A549 (cell line): ENCODE results near the gene TUBGCP3. TPM values are rescaled to one million over a fixed set of nuclear protein-coding genes. Genes with fewer than 3 reads are reported as not detected.

Source experiments
- ATAC-seq, 2 experiments: fragments of 200-7000 bp in 1 of 2; fragments of >200 bp in 1 of 2; cut with Nextera tagmentation in 1 of 2; cut with Tn5 transposase in 1 of 2; 3 replicates each; pipeline versions ENCODE4 v1.8.0 to v1.9.1; 2018 to 2020; ENCODE audit warnings: mild to moderate bottlenecking in 1 of 2, moderate library complexity in 1 of 2
- CTCF ChIA-PET: fragments of 300-600 bp; sonication (Branson Sonifier 250); formaldehyde crosslinking; extraction: SDS; loops from one replicate; lab custom pipeline; 2021; ENCODE audit warnings: antibody characterized with exemption, inconsistent platforms; lab: Yijun Ruan, JAX
- POLR2A ChIA-PET: fragments of 350-600 bp; formaldehyde crosslinking; extraction: SDS; loops from one replicate; lab custom pipeline; 2021; ENCODE audit warnings: antibody characterized with exemption, inconsistent platforms; lab: Yijun Ruan, JAX
- DNase-seq, 2 experiments: peaks; one replicate each; pipeline versions ENCODE4 v3.0.0 to v3.0.0-alpha.2; 2011 to 2016; ENCODE audit warnings: low read depth in 1 of 2, low spot score in 1 of 2
- FAIRE-seq: peaks from 2 replicates; lab custom pipeline; 2011; peaks lifted over from hg19 to GRCh38; lab: Jason Lieb, UNC
- H3K27ac ChIP-seq, 2 experiments: fragments of >200 bp; sonication (Bioruptor Twin); formaldehyde crosslinking; 3 replicates each; pipeline ENCODE4 v1.5.1; 2016 to 2017
- H3K4me1 ChIP-seq: fragments of >200 bp; sonication (Bioruptor Twin); formaldehyde crosslinking; 3 replicates; pipeline ENCODE4 v1.6.1; 2016
- H3K4me2 ChIP-seq: fragments of >200 bp; sonication (Bioruptor Twin); formaldehyde crosslinking; 3 replicates; pipeline ENCODE4 v1.6.1; 2016
- H3K4me3 ChIP-seq: fragments of >200 bp; sonication (Bioruptor Twin); formaldehyde crosslinking; 3 replicates; pipeline ENCODE4 v1.5.1; 2016
- H3K9me3 ChIP-seq: fragments of >200 bp; sonication (Bioruptor Twin); formaldehyde crosslinking; 3 replicates; pipeline ENCODE4 v1.6.1; 2016
- BHLHE40 ChIP-seq: IDR thresholded peaks from 2 replicates; pipeline ENCODE4 v1.6.1; 2012; ENCODE audit warnings: low read depth, low read length, inconsistent platforms
- CBX2 ChIP-seq: fragments of 200-600 bp; sonication (generic); IDR thresholded peaks from 2 replicates; pipeline ENCODE4 v1.6.1; 2016; ENCODE audit warnings: low read depth, mild to moderate bottlenecking, borderline replicate concordance
- CBX8 ChIP-seq: fragments of 200-600 bp; sonication (generic); IDR thresholded peaks from 2 replicates; pipeline ENCODE4 v1.6.1; 2016
- EHF ChIP-seq: fragments of 250-450 bp; sonication (Bioruptor Pico); IDR thresholded peaks from 2 replicates; pipeline ENCODE4 v1.5.0; 2020; ENCODE audit warnings: mild to moderate bottlenecking
- EHMT2 ChIP-seq: fragments of 200-600 bp; sonication (generic); IDR thresholded peaks from 2 replicates; pipeline ENCODE4 v1.6.1; 2016; ENCODE audit warnings: antibody characterized with exemption, low read depth, mild to moderate bottlenecking, moderate library complexity
- ELK1 ChIP-seq: fragments of 150-350 bp; IDR thresholded peaks from 2 replicates; pipeline ENCODE4 v1.6.1; 2014; ENCODE audit warnings: low read depth, mild to moderate bottlenecking, low read length
- EP300 ChIP-seq, 2 experiments: fragments of >200 bp; sonication (Bioruptor Twin); formaldehyde crosslinking; IDR thresholded peaks; 2 replicates in 1 of 2; 3 replicates in 1 of 2; pipeline ENCODE4 v1.6.1; 2016 to 2017
- FOSB ChIP-seq: fragments of 250-450 bp; sonication (Bioruptor Pico); IDR thresholded peaks from 2 replicates; pipeline ENCODE4 v1.5.0; 2020; ENCODE audit warnings: mild to moderate bottlenecking, moderate library complexity
- FOXS1 ChIP-seq: fragments of 250-450 bp; sonication (Bioruptor Pico); IDR thresholded peaks from 2 replicates; pipeline ENCODE4 v1.5.0; 2020; ENCODE audit warnings: mild to moderate bottlenecking, moderate library complexity
- HDAC2 ChIP-seq: fragments of 200-600 bp; sonication (generic); IDR thresholded peaks from 2 replicates; pipeline ENCODE4 v1.6.1; 2016
- HEYL ChIP-seq: fragments of 250-450 bp; sonication (Bioruptor Pico); IDR thresholded peaks from 2 replicates; pipeline ENCODE4 v1.8.0; 2021; ENCODE audit warnings: mild to moderate bottlenecking, moderate library complexity
- HOXA7 ChIP-seq: fragments of 250-450 bp; sonication (Bioruptor Pico); IDR thresholded peaks from 2 replicates; pipeline ENCODE4 v1.5.0; 2020; ENCODE audit warnings: mild to moderate bottlenecking, moderate library complexity
- HOXB5 ChIP-seq: fragments of 250-450 bp; sonication (Bioruptor Pico); IDR thresholded peaks from 2 replicates; pipeline ENCODE4 v1.5.0; 2020; ENCODE audit warnings: mild to moderate bottlenecking, moderate library complexity
- JUNB ChIP-seq: fragments of >200 bp; sonication (Bioruptor Twin); formaldehyde crosslinking; IDR thresholded peaks from 2 replicates; pipeline ENCODE4 v1.6.1; 2016
- KDM1A ChIP-seq: fragments of 200-600 bp; sonication (generic); IDR thresholded peaks from 2 replicates; pipeline ENCODE4 v1.6.1; 2016; ENCODE audit warnings: low read depth, mild to moderate bottlenecking
- KDM5A ChIP-seq: fragments of 200-600 bp; sonication (generic); IDR thresholded peaks from 2 replicates; pipeline ENCODE4 v1.6.1; 2016; ENCODE audit warnings: antibody characterized with exemption, mild to moderate bottlenecking
- MAFK ChIP-seq: fragments of 450-650 bp; IDR thresholded peaks from 2 replicates; pipeline ENCODE4 v1.6.1; 2014; ENCODE audit not compliant: partially characterized antibody
- MAX ChIP-seq: IDR thresholded peaks from 2 replicates; pipeline ENCODE4 v1.6.1; 2012
- NFE2L2 ChIP-seq: fragments of 150-350 bp; conservative IDR thresholded peaks from 2 replicates; pipeline ENCODE4 v1.6.1; 2014; ENCODE audit warnings: low read length
- POLR2A ChIP-seq: IDR thresholded peaks from 2 replicates; pipeline ENCODE4 v1.6.1; 2012; ENCODE audit warnings: mild to moderate bottlenecking, low read length
- POLR2AphosphoS2 ChIP-seq: conservative IDR thresholded peaks from 2 replicates; pipeline ENCODE4 v1.6.1; 2012; ENCODE audit warnings: low read length, improper control_type of control experiment, inconsistent platforms
- RAD21 ChIP-seq, 2 experiments: fragments of >200 bp in 1 of 2; sonication (Bioruptor Twin) in 1 of 2; formaldehyde crosslinking in 1 of 2; IDR thresholded peaks in 1 of 2; conservative IDR thresholded peaks in 1 of 2; 2 replicates in 1 of 2; 3 replicates in 1 of 2; pipeline ENCODE4 v1.6.1; 2012 to 2018; ENCODE audit warnings: inconsistent platforms in 1 of 2
- RARB ChIP-seq: fragments of 250-450 bp; sonication (Bioruptor Pico); IDR thresholded peaks from 2 replicates; pipeline ENCODE4 v1.8.0; 2021; ENCODE audit warnings: mild to moderate bottlenecking, moderate library complexity
- SMC3 ChIP-seq: fragments of >200 bp; sonication (Bioruptor Twin); formaldehyde crosslinking; IDR thresholded peaks from 3 replicates; pipeline ENCODE4 v1.6.1; 2018; ENCODE audit warnings: inconsistent platforms
- SREBF2 ChIP-seq: fragments of 450-650 bp; IDR thresholded peaks from 2 replicates; pipeline ENCODE4 v1.6.1; 2014; ENCODE audit warnings: mild to moderate bottlenecking, moderate library complexity
- ZSCAN20 ChIP-seq: fragments of 250-450 bp; sonication (Bioruptor Pico); IDR thresholded peaks from 2 replicates; pipeline ENCODE4 v1.8.0; 2022; ENCODE audit warnings: mild to moderate bottlenecking, moderate library complexity
- WGBS: methylation state at CpG from one replicate; pipeline ENCODE4 v1.1.6; 2017; ENCODE audit errors: missing lambda C conversion rate; 5-methylcytosine and 5-hydroxymethylcytosine counted together
- polyA plus RNA-seq, 4 experiments: library from polyadenylated mRNA; depleted of rRNA in 3 of 4; stranded (reverse); fragments of >200 nt; fragmentation: RNase III in 1 of 4; extraction: RNeasy Plus Mini Kit Qiagen cat#74134 plus additional on column Dnase treatment in 1 of 4; gene quantifications; 2 replicates in 3 of 4; 3 replicates in 1 of 4; pipeline ENCODE4 v1.2.3, GENCODE V29; 2011 to 2017
- TF ChIP-seq, protein P1 (sequence below): fragments of >200 bp; sonication (Bioruptor Twin); formaldehyde crosslinking; IDR thresholded peaks from 3 replicates; pipeline ENCODE4 v1.5.1; 2016
- TF ChIP-seq, protein P2 (sequence below): fragments of 250-450 bp; sonication (Bioruptor Pico); IDR thresholded peaks from 2 replicates; pipeline ENCODE4 v1.5.0; 2020; ENCODE audit warnings: low read depth, mild to moderate bottlenecking, moderate library complexity

Gene TUBGCP3
- polyA plus RNA-seq, 2 of the 4 experiments (the other 2 are of a cell fraction) = 15.9 to 21.3 TPM

GRCh38 chr13:112617754-112618375 is 29.9 kb upstream of the TUBGCP3 start:
- Histone ChIP-seq H3K4me3 (no peak overlapping the region), H3K27ac (no peak overlapping the region), H3K4me2 (no peak overlapping the region), H3K4me1 (no peaks in the 10 kb centered on the region), H3K9me3 (no peaks in the 10 kb centered on the region)
- POLR2A ChIA-PET = no interaction called here
- no peak for TF ChIP-seq KDM5A
- no peak for TF ChIP-seq HOXB5
- TF ChIP-seq POLR2AphosphoS2 = no peak
- no peak for DNase-seq
- 68% methylated on average over 4 of the region's 18 CpGs for WGBS
- no peak for ATAC-seq
- FAIRE-seq = no peak
- CTCF ChIA-PET = interaction anchor here (1.4 to 1.5 kb wide), 2 partner anchors 12 to 22 kb away, joined by 3 to 4 read pairs; no protein-coding TSS in a partner anchor

DNA sequence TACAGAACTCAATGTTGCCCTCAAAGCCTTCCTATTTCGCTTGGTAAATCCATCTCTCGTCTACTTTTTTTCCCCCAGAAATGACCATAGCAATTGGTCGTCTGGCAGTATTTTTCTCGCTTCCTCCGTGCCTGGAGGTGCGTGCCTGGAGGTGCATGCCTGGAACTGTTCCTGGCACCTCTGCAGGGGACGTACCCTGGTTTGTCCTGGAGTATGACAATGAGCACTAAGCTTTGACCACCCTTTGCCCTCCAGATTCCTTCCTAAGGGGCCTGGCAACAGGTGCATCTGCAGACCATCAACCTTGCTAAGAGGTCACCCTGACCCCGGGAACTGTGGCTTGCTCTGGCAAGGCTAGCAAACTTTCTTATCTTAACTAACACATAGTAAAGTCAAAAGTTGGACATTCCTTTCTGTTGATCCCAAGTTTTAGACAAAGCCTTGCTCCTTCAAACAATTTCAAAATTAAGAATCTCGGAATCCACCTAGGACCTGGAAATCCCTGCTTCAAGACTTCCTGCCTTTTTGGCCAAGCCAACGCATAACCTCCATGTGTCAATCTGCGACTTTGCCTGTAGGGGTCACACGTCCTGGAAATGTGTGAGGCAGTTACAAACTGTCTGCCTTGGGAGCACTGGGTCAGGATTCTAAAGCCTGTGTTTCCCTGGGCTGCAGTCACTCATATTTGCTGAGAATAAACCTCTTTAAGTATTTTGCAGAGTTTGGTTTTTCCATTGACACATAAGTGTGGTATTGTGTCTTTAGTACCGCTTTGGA is 28.8 kb upstream of the TUBGCP3 start:
- no peaks in the 10 kb centered on the region for H3K9me3 ChIP-seq
- CTCF ChIA-PET = interaction anchor here (1.0 kb wide), 1 partner anchor 262 kb away, joined by 3 read pairs; no protein-coding TSS in a partner anchor
- no peak overlapping the region for H3K4me3 ChIP-seq
- FAIRE-seq (no peak), ATAC-seq (peak; percentile 82 to 90; a peak in 5 of 6 replicates), DNase-seq (peak; percentile 33 to 51)
- H3K4me1 ChIP-seq = no peaks in the 10 kb centered on the region
- 36% methylated on average over 12 of the region's 13 CpGs for WGBS
- no peak for TF ChIP-seq KDM1A
- no peak for TF ChIP-seq MAX
- no peak for TF ChIP-seq CBX2
- no peak for TF ChIP-seq CBX8
- TF ChIP-seq RARB = no peak
- TF ChIP-seq RAD21 (conservative IDR thresholded peaks at IDR 0.05 in 1 of 2, IDR thresholded peaks at IDR 0.05 in 1 of 2) = peak in 1 of 2 experiments; percentile 26; a peak in 3 of 5 replicates
- TF ChIP-seq NFE2L2 = no peak
- TF ChIP-seq SMC3 = 0 out of 3 replicates have a peak, but pooled peaks have one; percentile 17
- TF ChIP-seq FOXS1 = no peak
- TF ChIP-seq HDAC2 = no peak
- TF ChIP-seq EHF (CRISPR knock-in tag) = no peak
- no peak for TF ChIP-seq ZSCAN20 (CRISPR knock-in tag)
- TF ChIP-seq FOSB = no peak
- TF ChIP-seq, protein P1, sequence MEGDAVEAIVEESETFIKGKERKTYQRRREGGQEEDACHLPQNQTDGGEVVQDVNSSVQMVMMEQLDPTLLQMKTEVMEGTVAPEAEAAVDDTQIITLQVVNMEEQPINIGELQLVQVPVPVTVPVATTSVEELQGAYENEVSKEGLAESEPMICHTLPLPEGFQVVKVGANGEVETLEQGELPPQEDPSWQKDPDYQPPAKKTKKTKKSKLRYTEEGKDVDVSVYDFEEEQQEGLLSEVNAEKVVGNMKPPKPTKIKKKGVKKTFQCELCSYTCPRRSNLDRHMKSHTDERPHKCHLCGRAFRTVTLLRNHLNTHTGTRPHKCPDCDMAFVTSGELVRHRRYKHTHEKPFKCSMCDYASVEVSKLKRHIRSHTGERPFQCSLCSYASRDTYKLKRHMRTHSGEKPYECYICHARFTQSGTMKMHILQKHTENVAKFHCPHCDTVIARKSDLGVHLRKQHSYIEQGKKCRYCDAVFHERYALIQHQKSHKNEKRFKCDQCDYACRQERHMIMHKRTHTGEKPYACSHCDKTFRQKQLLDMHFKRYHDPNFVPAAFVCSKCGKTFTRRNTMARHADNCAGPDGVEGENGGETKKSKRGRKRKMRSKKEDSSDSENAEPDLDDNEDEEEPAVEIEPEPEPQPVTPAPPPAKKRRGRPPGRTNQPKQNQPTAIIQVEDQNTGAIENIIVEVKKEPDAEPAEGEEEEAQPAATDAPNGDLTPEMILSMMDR = peak; percentile 34; the same call in 2 of the 3 replicates
- no peak for TF ChIP-seq POLR2A
- no peak for TF ChIP-seq HEYL
- TF ChIP-seq, protein P2, sequence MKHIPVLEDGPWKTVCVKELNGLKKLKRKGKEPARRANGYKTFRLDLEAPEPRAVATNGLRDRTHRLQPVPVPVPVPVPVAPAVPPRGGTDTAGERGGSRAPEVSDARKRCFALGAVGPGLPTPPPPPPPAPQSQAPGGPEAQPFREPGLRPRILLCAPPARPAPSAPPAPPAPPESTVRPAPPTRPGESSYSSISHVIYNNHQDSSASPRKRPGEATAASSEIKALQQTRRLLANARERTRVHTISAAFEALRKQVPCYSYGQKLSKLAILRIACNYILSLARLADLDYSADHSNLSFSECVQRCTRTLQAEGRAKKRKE (CRISPR knock-in tag) = no peak
- TF ChIP-seq HOXA7 (CRISPR knock-in tag) = no peak
- no peak for TF ChIP-seq SREBF2
- no peak overlapping the region for H3K27ac ChIP-seq
- no peak overlapping the region for H3K4me2 ChIP-seq
- POLR2A ChIA-PET = no interaction called here

GRCh38 chr13:112615391-112615790 is 27.4 kb upstream of the TUBGCP3 start:
- Histone ChIP-seq H3K27ac (no peak overlapping the region), H3K4me1 (no peaks in the 10 kb centered on the region), H3K9me3 (no peaks in the 10 kb centered on the region), H3K4me2 (no peak overlapping the region), H3K4me3 (no peak overlapping the region)
- ATAC-seq (no peak), FAIRE-seq (no peak), DNase-seq (no peak)
- POLR2A ChIA-PET = no interaction called here
- WGBS = 33% methylated on average over 7 of the region's 8 CpGs
- CTCF ChIA-PET = interaction anchor here (2.0 kb wide), 1 partner anchor 8 kb away, joined by 8 read pairs; no protein-coding TSS in a partner anchor
- TF ChIP-seq EHMT2 (no peak), MAFK (no peak), JUNB (no peak), HDAC2 (no peak), FOSB (no peak), ELK1 (no peak), RAD21 (conservative IDR thresholded peaks at IDR 0.05 in 1 of 2, IDR thresholded peaks at IDR 0.05 in 1 of 2) (no peak), MAX (no peak), EP300 (IDR thresholded peaks at IDR 0.05) (no peak), BHLHE40 (no peak), CBX8 (no peak)
- TF ChIP-seq, protein P1 = no peak
